WTC11 (cell line): Measurements from ENCODE around the gene TMEM225B. TPM values are rescaled to one million over a fixed set of nuclear protein-coding genes. Genes with fewer than 3 reads are reported as not detected.

Source experiments
- ATAC-seq: fragments of 200-7000 bp; cut with Tn5 transposase; 2 replicates; pipeline ENCODE4 v1.10.0; 2021; ENCODE audit warnings: mild to moderate bottlenecking, moderate library complexity
- CTCF ChIA-PET: fragments of 300-600 bp; sonication (Branson Sonifier 250); formaldehyde crosslinking; loops from one replicate; lab custom pipeline; 2021; ENCODE audit warnings: antibody characterized with exemption; lab: Charles Lee
- POLR2A ChIA-PET: fragments of 350-600 bp; sonication (Branson Sonifier 250); formaldehyde crosslinking; loops from one replicate; lab custom pipeline; 2021; ENCODE audit warnings: antibody characterized with exemption; lab: Charles Lee
- DNase-seq: peaks from one replicate; pipeline ENCODE4 v3.0.0; 2021; ENCODE audit warnings: low spot score
- H3K27ac Mint-ChIP-seq: 2 replicates; pipeline ENCODE4 v1.8.0; 2021; ENCODE audit warnings: mixed read lengths
- H3K27me3 Mint-ChIP-seq: 2 replicates; pipeline ENCODE4 v1.8.0; 2021; ENCODE audit warnings: low read depth, mild to moderate bottlenecking, moderate library complexity, mixed read lengths
- H3K36me3 Mint-ChIP-seq: 2 replicates; pipeline ENCODE4 v1.8.0; 2021; ENCODE audit warnings: mixed read lengths
- H3K4me1 Mint-ChIP-seq: 2 replicates; pipeline ENCODE4 v1.8.0; 2022; ENCODE audit warnings: mixed read lengths
- H3K4me3 Mint-ChIP-seq: 2 replicates; pipeline ENCODE4 v1.8.0; 2021; ENCODE audit warnings: mild to moderate bottlenecking, moderate library complexity, mixed read lengths
- H3K9me3 Mint-ChIP-seq: 2 replicates; pipeline ENCODE4 v1.8.0; 2021; ENCODE audit warnings: mixed read lengths
- ATF1 ChIP-seq: sonication (generic); formaldehyde crosslinking; IDR thresholded peaks from 2 replicates; pipeline ENCODE4 v1.8.1; 2023; ENCODE audit warnings: mild to moderate bottlenecking, moderate library complexity, missing genetic modification reagents
- ATF3 ChIP-seq: sonication (generic); formaldehyde crosslinking; conservative IDR thresholded peaks from 2 replicates; pipeline ENCODE4 v1.8.1; 2022; ENCODE audit warnings: mild to moderate bottlenecking, missing genetic modification reagents
- CDX4 ChIP-seq: fragments of 250-450 bp; sonication (Bioruptor Pico); IDR thresholded peaks from 2 replicates; pipeline ENCODE4 v1.9.0; 2021; ENCODE audit warnings: moderate library complexity, mild to moderate bottlenecking, inconsistent platforms, borderline replicate concordance
- CREM ChIP-seq: sonication (generic); formaldehyde crosslinking; IDR thresholded peaks from 2 replicates; pipeline ENCODE4 v1.8.1; 2022; ENCODE audit warnings: mild to moderate bottlenecking, missing genetic modification reagents, moderate library complexity
- ELF4 ChIP-seq: sonication (generic); formaldehyde crosslinking; IDR thresholded peaks from 2 replicates; pipeline ENCODE4 v1.8.1; 2022; ENCODE audit warnings: low read depth, mild to moderate bottlenecking, moderate library complexity, missing genetic modification reagents
- EMX1 ChIP-seq: fragments of 250-450 bp; sonication (Bioruptor Pico); IDR thresholded peaks from 2 replicates; pipeline ENCODE4 v1.8.0; 2021; ENCODE audit warnings: mild to moderate bottlenecking
- ESRRA ChIP-seq: sonication (generic); formaldehyde crosslinking; IDR thresholded peaks from 2 replicates; pipeline ENCODE4 v1.8.1; 2022; ENCODE audit warnings: mild to moderate bottlenecking, missing genetic modification reagents, borderline replicate concordance
- NR2C2 ChIP-seq: sonication (generic); formaldehyde crosslinking; IDR thresholded peaks from 2 replicates; pipeline ENCODE4 v1.8.0; 2022; ENCODE audit warnings: mild to moderate bottlenecking, missing genetic modification reagents
- OVOL2 ChIP-seq: fragments of 250-450 bp; sonication (Bioruptor Pico); IDR thresholded peaks from 2 replicates; pipeline ENCODE4 v1.9.0; 2021; ENCODE audit warnings: mild to moderate bottlenecking, borderline replicate concordance
- RELA ChIP-seq: sonication (generic); formaldehyde crosslinking; IDR thresholded peaks from 2 replicates; pipeline ENCODE4 v1.8.1; 2022; ENCODE audit warnings: missing genetic modification reagents, mild to moderate bottlenecking, borderline replicate concordance
- RORB ChIP-seq: fragments of 250-450 bp; sonication (Bioruptor Pico); IDR thresholded peaks from 2 replicates; pipeline ENCODE4 v1.9.0; 2021; ENCODE audit warnings: mild to moderate bottlenecking
- TEAD1 ChIP-seq: sonication (generic); formaldehyde crosslinking; IDR thresholded peaks from 2 replicates; pipeline ENCODE4 v1.8.0; 2022; ENCODE audit warnings: mild to moderate bottlenecking, missing genetic modification reagents
- ZBTB43 ChIP-seq: sonication (generic); formaldehyde crosslinking; IDR thresholded peaks from 2 replicates; pipeline ENCODE4 v1.8.1; 2023; ENCODE audit warnings: mild to moderate bottlenecking, missing genetic modification reagents
- ZMAT4 ChIP-seq: fragments of 250-450 bp; sonication (Bioruptor Pico); IDR thresholded peaks from 2 replicates; pipeline ENCODE4 v1.9.0; 2021; ENCODE audit warnings: mild to moderate bottlenecking
- ZNF219 ChIP-seq: sonication (generic); formaldehyde crosslinking; IDR thresholded peaks from 2 replicates; pipeline ENCODE4 v1.8.0; 2023; ENCODE audit warnings: missing genetic modification reagents, mild to moderate bottlenecking, borderline replicate concordance
- total RNA-seq: library from RNA; stranded (reverse); gene quantifications from 3 replicates; pipeline ENCODE4 v1.2.3, GENCODE V29; 2021
- TF ChIP-seq, protein P1 (sequence below): sonication (generic); formaldehyde crosslinking; IDR thresholded peaks from 2 replicates; pipeline ENCODE4 v1.8.1; 2023; ENCODE audit warnings: mild to moderate bottlenecking, missing genetic modification reagents, borderline replicate concordance
- TF ChIP-seq, protein P2 (sequence below): fragments of 250-450 bp; sonication (Bioruptor Pico); conservative IDR thresholded peaks from 2 replicates; pipeline ENCODE4 v1.9.0; 2021; ENCODE audit warnings: mild to moderate bottlenecking
- TF ChIP-seq, protein P3 (sequence below): fragments of 250-450 bp; sonication (Bioruptor Pico); IDR thresholded peaks from 2 replicates; pipeline ENCODE4 v1.9.0; 2021; ENCODE audit warnings: mild to moderate bottlenecking

Gene TMEM225B
- total RNA-seq, 1 experiment from 2014 or later: 0.81 TPM

DNA sequence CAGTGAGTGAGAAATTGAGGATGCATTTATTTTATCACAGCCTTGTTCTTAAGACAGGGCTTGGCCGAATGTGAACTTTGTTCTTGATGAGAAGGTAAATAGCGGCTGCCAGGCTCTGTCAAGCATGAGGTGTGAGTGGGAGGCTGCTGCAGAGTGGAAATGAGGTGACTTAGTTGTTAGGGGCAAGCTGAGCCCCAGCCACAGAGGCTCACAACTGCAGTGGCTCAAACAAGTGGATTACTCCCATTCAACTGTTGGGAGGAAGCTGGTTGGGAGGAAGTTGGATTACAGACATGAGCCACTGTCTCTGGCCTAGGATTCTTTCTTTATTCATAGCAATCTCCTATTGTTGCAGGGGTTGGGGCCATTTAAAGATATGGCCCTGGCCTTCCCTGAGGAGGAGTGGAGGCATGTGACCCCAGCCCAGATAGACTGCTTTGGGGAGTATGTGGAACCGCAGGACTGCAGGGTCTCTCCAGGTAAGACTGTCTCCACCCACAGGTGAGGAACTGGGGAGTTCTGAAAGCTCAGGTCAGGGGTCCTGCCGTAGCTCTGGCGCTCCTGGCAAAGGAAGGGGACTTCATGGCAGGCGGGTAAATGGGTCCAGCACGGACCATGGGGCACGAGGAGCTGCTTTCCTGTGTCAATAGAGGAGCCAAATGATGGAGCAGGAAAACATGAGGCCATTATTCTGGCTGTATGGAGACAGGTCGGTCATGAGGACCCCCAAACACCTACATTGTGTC is 25.8 kb downstream of the TMEM225B start:
- peaks cover 8% of the 10 kb centered on the region for H3K4me1 Mint-ChIP-seq
- no peaks in the 10 kb centered on the region for H3K9me3 Mint-ChIP-seq
- DNase-seq (no peak), ATAC-seq (no peak)
- no peak overlapping the region for H3K27ac Mint-ChIP-seq
- no peak for TF ChIP-seq ZBTB43 (CRISPR knock-in tag)
- TF ChIP-seq ATF3 (CRISPR knock-in tag): no peak
- no peak for TF ChIP-seq ELF4 (CRISPR knock-in tag)
- TF ChIP-seq ESRRA (CRISPR knock-in tag): no peak
- no peak for TF ChIP-seq ATF1 (CRISPR knock-in tag)
- no peak for TF ChIP-seq ZMAT4 (CRISPR knock-in tag)
- TF ChIP-seq CDX4 (CRISPR knock-in tag): no peak
- TF ChIP-seq EMX1 (CRISPR knock-in tag): no peak
- no peak for TF ChIP-seq OVOL2
- TF ChIP-seq TEAD1: no peak
- no peak for TF ChIP-seq RELA
- TF ChIP-seq, protein P1, sequence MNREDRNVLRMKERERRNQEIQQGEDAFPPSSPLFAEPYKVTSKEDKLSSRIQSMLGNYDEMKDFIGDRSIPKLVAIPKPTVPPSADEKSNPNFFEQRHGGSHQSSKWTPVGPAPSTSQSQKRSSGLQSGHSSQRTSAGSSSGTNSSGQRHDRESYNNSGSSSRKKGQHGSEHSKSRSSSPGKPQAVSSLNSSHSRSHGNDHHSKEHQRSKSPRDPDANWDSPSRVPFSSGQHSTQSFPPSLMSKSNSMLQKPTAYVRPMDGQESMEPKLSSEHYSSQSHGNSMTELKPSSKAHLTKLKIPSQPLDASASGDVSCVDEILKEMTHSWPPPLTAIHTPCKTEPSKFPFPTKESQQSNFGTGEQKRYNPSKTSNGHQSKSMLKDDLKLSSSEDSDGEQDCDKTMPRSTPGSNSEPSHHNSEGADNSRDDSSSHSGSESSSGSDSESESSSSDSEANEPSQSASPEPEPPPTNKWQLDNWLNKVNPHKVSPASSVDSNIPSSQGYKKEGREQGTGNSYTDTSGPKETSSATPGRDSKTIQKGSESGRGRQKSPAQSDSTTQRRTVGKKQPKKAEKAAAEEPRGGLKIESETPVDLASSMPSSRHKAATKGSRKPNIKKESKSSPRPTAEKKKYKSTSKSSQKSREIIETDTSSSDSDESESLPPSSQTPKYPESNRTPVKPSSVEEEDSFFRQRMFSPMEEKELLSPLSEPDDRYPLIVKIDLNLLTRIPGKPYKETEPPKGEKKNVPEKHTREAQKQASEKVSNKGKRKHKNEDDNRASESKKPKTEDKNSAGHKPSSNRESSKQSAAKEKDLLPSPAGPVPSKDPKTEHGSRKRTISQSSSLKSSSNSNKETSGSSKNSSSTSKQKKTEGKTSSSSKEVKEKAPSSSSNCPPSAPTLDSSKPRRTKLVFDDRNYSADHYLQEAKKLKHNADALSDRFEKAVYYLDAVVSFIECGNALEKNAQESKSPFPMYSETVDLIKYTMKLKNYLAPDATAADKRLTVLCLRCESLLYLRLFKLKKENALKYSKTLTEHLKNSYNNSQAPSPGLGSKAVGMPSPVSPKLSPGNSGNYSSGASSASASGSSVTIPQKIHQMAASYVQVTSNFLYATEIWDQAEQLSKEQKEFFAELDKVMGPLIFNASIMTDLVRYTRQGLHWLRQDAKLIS (CRISPR knock-in tag): no peak
- TF ChIP-seq, protein P2, sequence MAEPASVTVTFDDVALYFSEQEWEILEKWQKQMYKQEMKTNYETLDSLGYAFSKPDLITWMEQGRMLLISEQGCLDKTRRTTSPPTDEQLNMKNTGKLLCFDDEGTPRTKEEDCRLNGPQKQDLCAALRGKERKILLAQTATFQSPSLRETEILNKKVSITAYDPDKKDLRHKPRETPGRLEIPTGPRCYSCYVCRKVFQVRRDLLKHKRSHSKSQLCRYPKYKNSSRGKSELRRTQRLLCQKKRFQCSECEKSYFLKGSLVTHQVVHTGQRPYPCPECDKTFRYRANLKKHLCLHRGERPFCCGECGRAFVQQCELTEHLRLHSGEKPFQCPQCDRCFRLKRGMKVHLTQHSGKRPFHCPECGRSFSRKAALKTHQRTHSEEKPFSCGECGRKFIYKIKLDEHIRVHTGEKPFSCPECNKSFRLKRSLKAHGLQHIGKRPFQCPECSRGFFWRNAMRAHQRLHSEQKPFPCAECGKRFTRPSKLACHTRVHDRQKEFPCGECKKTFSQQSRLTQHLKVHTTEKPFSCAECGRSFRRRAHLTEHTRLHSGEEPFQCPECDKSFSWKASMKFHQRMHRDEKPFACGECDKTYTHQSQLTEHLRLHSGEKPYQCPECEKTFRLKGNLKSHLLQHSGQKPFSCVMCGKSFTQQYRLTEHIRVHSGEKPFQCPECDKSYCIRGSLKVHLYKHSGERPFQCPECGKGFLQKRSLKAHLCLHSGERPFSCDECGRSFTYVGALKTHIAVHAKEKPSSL (CRISPR knock-in tag): no peak
- TF ChIP-seq RORB (CRISPR knock-in tag): no peak
- no peak for TF ChIP-seq CREM
- TF ChIP-seq ZNF219 (CRISPR knock-in tag): no peak
- ChIA-PET CTCF (no interaction called here), POLR2A (interaction anchor here (0.6 kb wide), 1 partner anchor 9 kb away, joined by 3 read pairs; no protein-coding TSS in a partner anchor)
- H3K4me3 Mint-ChIP-seq: no peak overlapping the region
- no peaks in the 10 kb centered on the region for H3K27me3 Mint-ChIP-seq
- H3K36me3 Mint-ChIP-seq: peaks cover 84% of the 10 kb centered on the region

- Mint-ChIP-seq H3K4me3 (no peak overlapping the region), H3K9me3 (no peaks in the 10 kb centered on the region), H3K27ac (no peak overlapping the region), H3K27me3 (no peaks in the 10 kb centered on the region), H3K36me3 (peaks cover 83% of the 10 kb centered on the region), H3K4me1 (peaks cover 14% of the 10 kb centered on the region)
- POLR2A ChIA-PET: interaction anchor here (0.6 kb wide), 1 partner anchor 9 kb away, joined by 3 read pairs; no protein-coding TSS in a partner anchor
- ATAC-seq (no peak), DNase-seq (no peak)
- CTCF ChIA-PET: no interaction called here
- TF ChIP-seq, protein P3, sequence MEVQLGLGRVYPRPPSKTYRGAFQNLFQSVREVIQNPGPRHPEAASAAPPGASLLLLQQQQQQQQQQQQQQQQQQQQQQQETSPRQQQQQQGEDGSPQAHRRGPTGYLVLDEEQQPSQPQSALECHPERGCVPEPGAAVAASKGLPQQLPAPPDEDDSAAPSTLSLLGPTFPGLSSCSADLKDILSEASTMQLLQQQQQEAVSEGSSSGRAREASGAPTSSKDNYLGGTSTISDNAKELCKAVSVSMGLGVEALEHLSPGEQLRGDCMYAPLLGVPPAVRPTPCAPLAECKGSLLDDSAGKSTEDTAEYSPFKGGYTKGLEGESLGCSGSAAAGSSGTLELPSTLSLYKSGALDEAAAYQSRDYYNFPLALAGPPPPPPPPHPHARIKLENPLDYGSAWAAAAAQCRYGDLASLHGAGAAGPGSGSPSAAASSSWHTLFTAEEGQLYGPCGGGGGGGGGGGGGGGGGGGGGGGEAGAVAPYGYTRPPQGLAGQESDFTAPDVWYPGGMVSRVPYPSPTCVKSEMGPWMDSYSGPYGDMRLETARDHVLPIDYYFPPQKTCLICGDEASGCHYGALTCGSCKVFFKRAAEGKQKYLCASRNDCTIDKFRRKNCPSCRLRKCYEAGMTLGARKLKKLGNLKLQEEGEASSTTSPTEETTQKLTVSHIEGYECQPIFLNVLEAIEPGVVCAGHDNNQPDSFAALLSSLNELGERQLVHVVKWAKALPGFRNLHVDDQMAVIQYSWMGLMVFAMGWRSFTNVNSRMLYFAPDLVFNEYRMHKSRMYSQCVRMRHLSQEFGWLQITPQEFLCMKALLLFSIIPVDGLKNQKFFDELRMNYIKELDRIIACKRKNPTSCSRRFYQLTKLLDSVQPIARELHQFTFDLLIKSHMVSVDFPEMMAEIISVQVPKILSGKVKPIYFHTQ (CRISPR knock-in tag): no peak
- TF ChIP-seq ATF1 (CRISPR knock-in tag) (no peak), NR2C2 (no peak)
These were observed 26.4 kb downstream of the TMEM225B start for GRCh38 chr7:99624484-99624883.
